C4-2B (cell line): ENCODE results near the gene KLHL18.

ENCODE experiments used
- H3K27ac ChIP-seq: fragments of 450-650 bp; 2 replicates; pipeline ENCODE4 v1.5.1; 2017
- CTCF ChIP-seq: fragments of 450-650 bp; conservative IDR thresholded peaks from 2 replicates; pipeline ENCODE4 v1.5.1; 2017; ENCODE audit warnings: mild to moderate bottlenecking
- ZFX ChIP-seq: fragments of 450-650 bp; IDR thresholded peaks from 2 replicates; pipeline ENCODE4 v1.6.1; 2017

The KLHL18 gene

GRCh38 chr3:47394140-47394870 lies 111.6 kb downstream of the KLHL18 start:
- TF ChIP-seq CTCF (no peak; the same call in 1 of the 2 replicates), ZFX (no peak)
- H3K27ac ChIP-seq: peak overlapping the region; percentile 52

- H3K27ac ChIP-seq: peak overlapping the region; percentile 52
These were observed 112.1 kb downstream of the KLHL18 start for GRCh38 chr3:47394881-47395280.

More at GRCh38 chr3:47394881-47395280, 112.1 kb downstream of the KLHL18 start:
- TF ChIP-seq CTCF (no peak), ZFX (no peak)
